Renal cortex interstitium (tissue), 11 donors: ENCODE results near the gene ALG12. TPM values are rescaled to one million over a fixed set of nuclear protein-coding genes. Genes with fewer than 3 reads are reported as not detected.
"Not testable (repeated sequence)": the region's sequence is repeated elsewhere in the genome, so short reads cannot be mapped to it uniquely, and the experiment has no call there.

ENCODE experiments used
- DNase-seq, 11 donors: peaks; one replicate each; pipeline ENCODE4 v3.0.0-alpha.2; 2013; ENCODE audit warnings: low read depth in 9 of 11, low spot score in 4 of 11; ENCODE audit errors: extremely low read depth in 1 of 11
- polyA plus RNA-seq, 3 donors: library from polyadenylated mRNA; unstranded; fragments of 120-200 nt; gene quantifications; one replicate each; pipeline ENCODE4 v1.2.1, GENCODE V29; 2013; ENCODE audit not compliant: insufficient read length in 3 of 3

ALG12 gene
- polyA plus RNA-seq, 3 donors, result 23.4 to 38.3 (median 33.4) TPM

DNA sequence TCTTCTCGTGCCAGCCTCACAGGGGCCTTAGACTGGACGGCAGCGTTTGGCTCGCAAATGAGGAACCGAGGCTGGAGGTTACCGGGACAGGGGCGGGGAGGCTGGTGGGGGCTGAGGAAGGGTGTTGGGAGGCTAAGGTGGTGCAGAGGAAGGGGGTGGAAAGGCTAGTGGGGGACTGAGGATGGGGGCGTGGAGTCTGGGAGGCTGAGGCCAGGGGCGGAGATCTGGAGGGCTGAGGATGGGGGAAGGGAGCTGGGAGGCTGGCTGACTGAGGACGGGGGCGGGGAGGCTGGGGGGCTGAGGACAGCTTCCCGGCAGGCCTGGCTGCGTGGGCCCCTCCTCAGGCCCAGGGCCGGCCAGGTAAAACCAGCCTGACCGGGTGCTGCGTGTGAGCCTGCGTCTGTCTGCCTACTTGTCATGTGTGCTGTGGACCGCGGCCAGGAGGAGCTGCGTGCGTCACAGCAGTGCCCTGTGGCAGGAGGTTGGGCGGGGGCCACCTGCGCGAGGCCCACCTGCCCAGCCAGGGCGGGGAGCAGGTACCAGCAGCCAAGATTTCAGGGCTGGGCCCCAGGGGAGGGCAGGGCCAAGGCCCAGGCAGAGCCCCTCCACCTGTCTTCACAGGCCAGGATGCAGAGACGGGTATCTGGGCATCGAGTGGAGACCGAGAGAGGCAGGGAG lies 32.9 kb upstream of the ALG12 start:
- peak in 4 of 11 donors; percentile 71 to 87 (median 76) for DNase-seq

DNA sequence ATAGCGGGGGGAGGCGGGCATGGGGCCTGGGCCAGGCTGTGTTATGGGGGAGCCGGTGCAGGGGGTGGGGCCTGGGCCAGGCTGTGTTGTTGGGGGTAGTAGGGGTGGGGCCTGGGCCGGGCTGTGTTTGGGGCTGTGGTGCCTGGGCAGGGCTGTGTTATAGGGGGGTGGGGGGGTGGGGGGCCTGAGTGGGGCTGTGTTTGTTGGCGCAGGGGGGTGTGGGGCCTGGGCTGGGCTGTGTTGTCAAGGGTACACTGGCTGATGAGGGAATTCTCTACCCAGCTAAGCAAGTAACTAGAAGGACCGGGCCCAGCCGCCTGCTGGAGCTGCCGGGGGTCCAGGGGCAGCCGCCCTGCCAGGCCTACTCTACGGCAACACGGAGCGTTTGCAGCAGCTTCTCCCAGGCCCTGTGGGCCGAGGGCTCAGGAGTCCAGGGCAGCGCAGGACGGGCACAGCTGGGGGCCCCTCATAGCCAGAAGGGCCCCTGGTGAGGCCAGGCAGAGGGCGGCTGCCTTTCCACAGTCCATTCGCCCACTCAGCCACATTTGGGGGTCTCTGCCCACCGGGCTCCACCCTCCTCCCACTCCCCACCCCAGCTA lies 32.3 kb upstream of the ALG12 start:
- DNase-seq, result no peak

DNA sequence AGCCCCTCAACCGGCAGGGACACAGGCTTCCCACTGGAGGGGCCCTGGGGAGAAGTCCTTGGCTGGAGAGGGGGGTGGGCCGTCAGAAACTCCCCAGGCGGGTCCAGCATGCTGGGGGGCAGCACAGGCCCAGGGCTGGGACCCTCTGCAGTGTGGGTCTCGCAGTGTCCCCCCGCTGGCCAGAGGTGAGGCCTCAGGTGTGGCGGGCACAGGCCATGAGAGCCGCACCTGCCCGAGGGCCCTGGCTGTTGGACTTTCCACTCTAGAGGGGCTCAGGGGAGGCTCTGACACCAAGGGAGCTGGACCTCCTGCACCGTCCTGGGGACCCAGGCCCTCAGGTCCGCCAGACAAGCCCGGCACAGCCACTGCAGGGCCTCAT lies 31.7 kb upstream of the ALG12 start:
- no peak for DNase-seq

DNA sequence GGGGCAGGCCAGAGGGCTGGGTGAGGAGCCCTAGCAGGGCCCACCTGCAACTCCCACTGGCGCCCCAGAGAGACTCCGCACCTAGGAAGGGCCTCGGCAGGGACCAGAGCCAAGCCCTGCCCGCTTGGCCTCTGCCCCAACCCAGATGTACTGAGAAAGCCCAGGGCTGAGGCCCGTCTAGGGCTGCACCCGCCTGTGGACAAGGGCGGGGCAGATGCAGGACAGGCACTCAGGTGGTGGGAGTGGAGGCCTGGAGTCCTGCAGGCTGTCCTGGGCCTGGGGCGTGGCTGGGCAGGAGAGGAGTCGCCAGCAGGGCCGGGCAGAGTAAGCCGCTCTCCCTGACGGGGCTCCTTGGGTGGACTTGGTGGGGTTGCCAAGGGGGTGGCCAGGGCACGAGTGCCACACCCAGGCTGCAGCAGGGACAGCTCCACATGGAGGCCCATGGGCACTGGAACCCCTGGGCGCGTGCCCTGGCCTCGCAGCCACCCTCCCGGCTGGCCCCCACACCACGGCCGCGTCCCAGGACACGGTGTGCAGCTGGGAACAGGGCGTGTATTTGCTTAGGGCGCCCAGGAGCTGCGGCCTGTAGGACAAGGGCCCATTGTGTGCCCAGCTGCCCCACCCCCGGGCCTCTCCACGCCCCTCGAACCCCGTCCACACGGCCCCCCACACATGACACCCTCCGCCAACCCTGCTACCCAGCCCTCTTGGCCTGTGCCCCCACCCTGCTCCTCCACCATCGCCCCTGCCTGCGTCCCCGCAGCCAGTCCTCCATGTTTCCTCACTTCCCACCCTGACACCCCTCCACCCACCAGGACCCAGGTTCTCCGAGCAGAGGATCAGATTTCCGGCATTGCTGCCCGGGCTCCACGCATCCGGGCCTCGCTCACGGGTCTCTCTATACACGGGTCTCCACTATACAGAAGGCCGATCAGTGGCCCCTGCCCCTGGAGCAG lies 31.0 kb upstream of the ALG12 start:
- no peak for DNase-seq

DNA sequence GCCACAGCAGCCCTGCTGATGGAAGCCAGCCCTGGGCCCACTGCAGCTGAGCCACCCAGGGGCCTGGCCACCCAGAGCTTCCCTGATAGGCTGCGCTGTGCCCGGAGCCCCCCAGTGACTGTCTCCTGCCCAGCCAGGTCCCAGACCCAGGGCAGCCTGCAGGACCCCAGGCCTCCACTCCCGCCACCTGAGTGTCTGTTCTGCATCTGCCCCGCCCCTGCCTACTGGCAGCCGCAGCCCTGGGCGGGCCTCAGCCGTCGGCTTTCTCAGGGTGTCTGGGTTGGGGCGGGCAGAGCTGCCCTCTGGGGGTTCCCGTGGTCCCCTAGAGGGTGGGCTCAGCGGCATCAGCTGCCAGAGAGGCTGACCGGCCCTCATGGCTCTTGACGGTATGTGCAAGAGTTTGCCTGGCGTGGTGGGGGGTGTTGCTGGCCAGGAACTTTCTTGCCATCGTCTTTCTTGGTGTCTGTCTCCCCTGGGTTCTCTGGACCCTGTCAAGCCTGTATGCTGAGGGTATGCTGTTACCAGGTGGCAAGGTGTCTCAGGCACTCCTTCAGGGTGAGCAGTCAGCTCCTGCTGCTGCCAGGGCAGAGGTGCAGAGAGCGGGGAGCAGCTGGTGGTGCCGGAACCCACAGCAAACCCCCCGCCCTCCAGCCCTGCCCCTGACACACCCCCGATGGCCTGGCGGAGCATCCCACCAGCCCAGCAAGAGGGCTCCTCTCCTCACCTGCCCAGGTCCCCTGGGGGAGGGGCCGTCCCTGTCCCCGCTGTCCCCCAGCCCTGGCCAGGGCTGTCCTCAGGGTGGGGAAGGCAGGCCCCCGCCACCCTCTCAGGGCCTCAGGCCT lies 30.1 kb upstream of the ALG12 start:
- DNase-seq, result no peak

DNA sequence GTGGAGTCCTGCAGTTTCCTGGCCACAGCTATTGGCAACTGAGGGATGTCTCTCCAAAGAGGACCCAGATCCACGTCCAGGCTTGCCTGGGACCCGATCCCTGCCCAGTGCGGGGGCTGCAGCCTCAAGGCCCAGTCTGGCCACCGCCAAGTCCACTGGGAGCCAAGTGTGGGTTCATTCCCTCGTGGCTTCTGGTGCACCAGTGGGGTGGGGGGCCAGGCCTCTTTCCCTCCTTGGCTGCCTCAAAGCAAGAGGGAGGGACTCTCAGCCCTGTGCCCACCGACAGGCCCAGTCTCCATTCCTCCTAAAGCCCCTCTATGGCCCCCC lies 29.0 kb upstream of the ALG12 start:
- no peak for DNase-seq

DNA sequence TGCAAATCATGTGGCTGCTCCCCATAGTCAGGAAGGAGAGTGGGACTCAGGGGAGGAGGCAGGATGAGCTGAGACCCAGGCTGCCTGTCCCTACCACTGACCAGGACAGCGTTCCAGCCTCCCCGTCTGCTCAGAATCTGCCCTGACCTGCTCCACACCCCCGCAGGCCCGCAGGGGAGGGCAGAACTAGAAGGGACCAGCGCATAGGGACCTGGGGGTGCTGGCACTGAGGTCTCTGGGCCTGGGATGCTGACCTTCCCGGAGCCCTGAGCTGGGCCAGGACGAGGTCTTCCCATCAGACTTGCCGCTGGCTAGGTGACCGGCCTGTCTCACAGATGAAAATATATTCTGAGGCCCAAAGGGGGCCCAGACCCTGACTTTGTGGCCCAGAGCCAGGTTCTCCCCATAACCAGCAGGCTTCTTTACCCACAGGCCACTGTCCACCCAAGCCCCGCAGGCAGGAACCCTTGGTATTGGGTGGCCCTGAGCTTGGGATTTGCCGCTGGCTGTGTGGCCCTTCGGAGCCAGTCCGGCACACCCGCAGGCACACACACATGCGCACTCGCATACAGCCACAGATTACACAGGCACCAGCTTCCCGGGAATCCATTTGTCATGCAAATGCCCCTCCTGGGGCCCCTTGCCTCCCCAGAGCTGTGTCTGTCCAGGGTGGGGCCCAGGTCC lies 28.5 kb upstream of the ALG12 start:
- DNase-seq, result no peak

DNA sequence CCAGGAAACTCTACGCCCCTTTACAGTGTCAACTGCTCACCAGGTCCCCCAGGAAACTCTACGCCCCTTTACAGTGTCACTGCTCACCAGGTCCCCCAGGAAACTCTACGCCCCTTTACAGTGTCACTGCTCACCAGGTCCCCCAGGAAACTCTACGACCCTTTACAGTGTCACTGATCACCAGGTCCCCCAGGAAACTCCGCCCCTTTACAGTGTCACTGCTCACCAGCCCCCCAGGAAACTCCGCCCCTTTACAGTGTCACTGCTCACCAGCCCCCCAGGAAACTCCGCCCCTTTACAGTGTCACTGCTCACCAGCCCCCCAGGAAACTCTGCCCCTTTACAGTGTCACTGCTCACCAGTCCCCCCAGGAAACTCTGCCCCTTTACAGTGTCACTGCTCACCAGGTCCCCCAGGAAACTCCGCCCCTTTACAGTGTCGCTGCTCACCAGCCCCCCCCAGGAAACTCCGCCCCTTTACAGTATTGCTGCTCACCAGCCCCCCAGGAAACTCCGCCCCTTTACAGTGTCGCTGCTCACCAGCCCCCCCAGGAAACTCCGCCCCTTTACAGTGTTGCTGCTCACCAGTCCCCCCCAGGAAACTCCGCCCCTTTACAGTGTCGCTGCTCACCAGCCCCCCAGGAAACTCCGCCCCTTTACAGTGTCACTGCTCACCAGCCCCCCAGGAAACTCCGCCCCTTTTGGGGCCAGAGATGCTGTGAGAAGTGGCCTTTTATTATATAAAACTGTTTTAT lies 27.0 kb upstream of the ALG12 start:
- DNase-seq, result not testable (repeated sequence)

DNA sequence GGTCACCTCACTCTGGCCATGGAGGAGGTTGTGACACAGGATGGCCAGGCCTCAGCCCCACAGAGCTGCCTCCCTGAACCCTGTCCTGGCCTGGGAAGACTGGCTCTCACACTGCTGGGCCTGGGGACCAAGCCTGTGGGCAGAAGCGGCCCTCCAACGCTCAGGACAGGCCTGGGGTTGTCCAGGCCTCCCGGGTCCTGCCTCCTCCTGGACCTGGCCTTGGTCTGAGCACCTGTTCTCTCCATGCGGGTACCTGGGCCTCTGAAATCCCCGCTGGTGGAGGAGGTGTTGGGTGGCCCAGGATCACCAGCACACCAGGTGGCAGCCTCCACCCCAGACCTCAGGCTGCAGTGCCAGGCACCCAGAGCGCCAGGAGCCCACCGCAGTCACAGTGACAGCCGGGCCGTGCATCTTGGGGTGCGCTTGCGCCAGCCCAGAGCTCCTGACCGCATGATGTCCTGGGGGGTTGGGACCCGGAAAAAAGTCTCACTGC lies 26.2 kb upstream of the ALG12 start:
- DNase-seq, result no peak

DNA sequence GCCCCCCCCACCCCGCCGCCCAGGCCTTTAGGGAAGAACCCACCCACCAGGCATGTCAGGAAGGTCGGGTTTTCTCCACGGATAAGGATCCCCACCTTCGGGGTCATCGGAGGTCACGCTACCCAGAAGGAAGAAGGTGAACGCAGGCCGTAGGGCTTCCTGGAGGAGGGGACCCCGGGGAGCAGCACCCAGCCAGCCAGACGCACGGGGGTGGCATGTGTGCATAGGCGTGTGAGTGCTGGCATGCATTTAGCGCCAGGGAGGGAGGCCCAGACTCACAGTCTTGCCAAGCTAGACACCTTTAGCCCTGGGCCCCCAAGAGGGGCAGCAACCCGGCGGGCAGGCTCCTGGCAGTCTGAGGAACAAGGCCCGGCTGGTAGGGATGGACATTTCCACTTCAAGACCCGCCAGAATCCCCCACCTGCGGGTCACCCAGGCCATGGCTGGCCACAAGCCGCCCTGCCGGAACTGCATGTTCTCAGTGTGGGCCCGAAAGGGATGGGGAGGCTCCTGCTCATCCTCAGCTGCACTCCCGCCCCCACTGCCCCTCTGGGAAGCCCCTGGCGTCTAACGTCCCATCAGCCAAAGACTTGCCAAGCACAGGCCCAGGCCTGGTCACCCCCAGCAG lies 25.6 kb upstream of the ALG12 start:
- DNase-seq, result no peak

DNA sequence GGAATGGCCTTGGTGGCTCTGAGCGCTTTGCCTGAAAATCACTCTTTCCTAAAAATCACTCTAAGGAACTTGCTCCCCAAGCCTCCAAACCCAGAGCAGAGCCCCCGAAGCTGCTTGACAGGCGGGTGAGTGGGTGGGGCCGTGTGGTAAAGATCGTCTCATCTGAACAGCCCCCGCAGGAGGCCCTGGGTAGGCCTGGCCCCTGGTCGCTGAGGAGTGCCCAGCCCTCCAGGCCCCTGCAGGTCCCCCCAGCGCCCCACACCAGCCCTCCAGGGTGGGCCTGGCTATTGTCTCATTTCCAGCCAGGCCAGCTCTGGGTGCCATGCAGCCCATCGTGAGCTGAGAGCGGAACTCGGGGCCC lies 25.1 kb upstream of the ALG12 start:
- DNase-seq, result no peak

DNA sequence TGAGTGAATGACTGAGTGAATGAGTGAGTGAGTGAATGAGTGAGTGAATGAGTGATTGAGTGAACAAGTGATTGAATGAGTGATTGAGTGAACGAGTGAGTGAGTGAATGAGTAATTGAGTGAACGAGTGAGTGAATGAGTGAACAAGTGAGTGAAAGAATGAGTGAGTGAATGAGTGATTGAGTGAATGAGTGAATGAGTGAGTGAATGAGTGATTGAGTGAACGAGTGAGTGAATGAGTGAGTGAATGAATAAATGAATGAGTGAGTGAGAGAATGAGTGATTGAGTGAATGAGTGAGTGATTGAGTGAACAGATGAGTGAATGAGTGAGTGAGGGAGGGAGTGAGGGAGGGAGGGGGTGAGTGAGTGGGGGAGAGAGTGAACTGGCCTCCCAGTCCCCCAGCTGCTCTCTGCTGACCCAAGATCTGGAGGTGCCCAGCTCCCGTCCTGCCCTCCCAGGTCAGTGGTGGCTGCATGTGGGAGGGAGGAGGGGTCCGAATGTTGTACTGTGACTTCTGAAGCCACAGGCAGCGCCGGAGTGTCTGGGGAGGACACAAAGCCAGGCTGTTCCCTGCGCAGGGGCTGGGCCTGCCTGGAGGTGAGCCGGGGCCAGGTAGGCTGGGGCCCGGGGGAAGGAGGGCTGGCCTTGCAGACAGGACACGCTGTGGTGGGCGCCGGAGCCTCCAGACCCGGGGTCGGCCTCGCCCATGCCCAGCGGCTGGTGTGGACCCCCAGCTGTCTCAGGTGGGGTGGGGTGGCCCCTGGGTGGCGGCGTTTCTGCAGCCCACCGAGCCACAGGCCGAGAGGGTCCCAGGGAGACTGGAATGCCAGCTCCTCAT lies 24.5 kb upstream of the ALG12 start:
- DNase-seq, result no peak

DNA sequence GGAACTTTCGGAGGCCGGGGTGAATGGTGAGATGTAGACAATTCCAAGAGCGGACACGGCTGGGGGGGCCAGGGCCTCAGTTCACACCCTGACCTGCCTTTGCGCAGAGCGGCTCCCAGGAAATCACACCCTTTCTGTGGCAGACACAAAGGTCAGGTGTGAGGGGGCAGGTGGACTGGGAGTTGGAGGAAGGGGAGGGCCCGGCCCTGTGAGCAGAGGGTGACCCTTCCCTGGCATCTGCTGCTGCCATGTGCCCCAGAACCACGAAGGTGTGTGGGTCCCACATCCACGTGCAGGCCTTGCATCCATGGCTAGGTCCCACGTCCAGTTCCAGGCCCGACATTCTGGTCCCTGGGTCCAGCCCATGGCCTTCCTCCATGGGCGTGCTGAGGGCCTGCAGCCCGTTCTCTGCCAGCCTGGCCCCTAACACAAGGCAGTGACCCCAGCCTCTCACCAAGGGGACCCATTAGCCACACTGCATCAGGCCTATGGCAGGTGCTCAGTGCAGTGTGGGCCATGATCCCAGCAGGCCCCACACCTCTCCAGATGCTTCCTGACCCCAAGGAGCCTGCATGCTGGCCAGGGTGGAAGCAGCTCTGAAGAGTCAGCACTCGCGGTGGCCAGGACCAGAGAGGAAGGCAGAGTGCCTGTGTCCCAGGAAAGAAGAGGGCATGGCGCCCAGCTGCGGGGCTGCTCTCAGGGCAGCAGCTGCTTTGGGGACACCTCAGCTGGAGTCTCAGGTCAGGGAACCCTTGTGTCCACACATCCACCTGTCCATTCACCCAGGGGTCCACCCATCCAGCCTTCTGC lies 23.5 kb upstream of the ALG12 start:
- DNase-seq, result no peak

DNA sequence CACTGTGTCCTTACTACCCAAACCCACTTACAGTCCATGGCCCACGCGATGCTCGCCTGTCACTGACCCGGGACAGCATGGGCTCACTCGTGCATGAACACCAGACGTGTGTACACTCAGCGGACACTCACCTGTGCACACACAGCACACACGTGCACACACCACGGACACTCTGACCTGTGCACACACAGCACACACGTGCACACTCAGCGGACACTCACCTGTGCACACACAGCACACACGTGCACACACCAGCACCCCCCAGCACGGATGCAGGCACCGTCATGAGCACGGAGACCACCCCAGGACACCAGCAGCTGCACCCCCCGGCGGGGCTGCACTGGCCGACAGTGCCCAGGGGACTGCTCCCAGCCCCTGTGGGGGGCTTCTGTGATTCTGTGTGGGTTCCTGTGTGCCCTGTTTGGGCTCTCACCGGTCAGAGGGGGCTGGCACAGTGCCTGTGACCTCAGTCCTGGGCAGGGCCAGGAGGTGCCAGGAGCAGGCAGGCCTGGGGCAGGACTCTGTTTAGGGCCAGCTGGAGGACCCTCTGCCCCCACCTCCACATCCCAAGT lies 20.4 kb upstream of the ALG12 start:
- DNase-seq, result no peak

DNA sequence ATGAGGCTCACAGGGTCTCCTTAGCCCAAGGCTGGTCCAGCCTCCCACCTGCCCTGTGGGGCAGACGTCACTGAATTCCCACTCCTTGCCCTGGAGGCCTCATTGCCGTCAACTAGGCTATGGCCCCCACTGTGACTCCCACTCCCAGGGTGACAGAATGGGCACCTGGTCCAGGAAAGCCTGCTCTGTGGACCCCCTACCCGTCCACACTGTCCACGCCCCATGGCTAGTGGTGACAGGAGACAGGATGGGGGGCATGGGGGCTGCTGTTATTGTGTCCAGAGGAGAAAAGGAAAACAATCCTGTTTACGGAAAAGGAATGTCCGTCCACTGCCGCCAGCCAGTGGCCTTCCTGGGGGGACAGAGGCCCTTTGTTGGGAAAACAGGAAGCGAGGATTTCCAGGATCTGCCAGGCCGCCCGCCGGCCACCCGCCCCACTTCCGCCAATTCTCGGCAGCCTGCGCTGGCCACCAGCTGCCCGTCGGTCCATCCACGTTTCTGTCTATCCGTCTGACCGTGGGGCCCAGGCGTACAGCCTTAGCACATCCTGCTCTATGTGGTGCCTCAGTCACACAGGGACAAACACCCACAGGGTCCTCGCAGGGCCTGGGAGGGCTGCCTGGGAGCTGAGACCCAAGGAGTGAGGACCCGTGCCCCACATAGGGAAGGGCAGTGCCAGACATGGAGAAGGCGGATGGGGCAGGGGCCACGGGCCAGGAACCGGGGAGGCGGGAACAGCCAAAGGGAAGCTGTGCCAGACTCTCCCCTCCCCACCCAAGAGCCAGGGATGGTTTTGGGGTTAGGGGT lies 19.7 kb upstream of the ALG12 start:
- DNase-seq, result no peak
